Right hindlimb (tissue), 1 donor: Measurements from ENCODE around the gene CD244.
"Not testable (repeated sequence)": the region's sequence is repeated elsewhere in the genome, so short reads cannot be mapped to it uniquely, and the experiment has no call there.

Experiments
- DNase-seq: peaks from one replicate; pipeline ENCODE4 v3.0.0-alpha.2; 2018

CD244 gene

GRCh38 chr1:160808289-160808688 lies 54.4 kb downstream of the CD244 start:
- no peak for DNase-seq

- DNase-seq: no peak
These were observed 54.9 kb downstream of the CD244 start for GRCh38 chr1:160807738-160808137.

- DNase-seq: no peak
These were observed 55.4 kb downstream of the CD244 start for GRCh38 chr1:160807247-160807646.

- DNase-seq: no peak
These were observed 55.9 kb downstream of the CD244 start for GRCh38 chr1:160806784-160807183.

GRCh38 chr1:160806109-160806665 lies 56.5 kb downstream of the CD244 start:
- no peak for DNase-seq

- no peak for DNase-seq
These were observed 60.7 kb downstream of the CD244 start for GRCh38 chr1:160801836-160802580.

- DNase-seq: no peak
These were observed 61.9 kb downstream of the CD244 start for GRCh38 chr1:160800645-160801408.

GRCh38 chr1:160800142-160800541 lies 62.5 kb downstream of the CD244 start:
- no peak for DNase-seq

- DNase-seq: no peak
These were observed 63.0 kb downstream of the CD244 start for GRCh38 chr1:160799641-160800040.

GRCh38 chr1:160798439-160798838 lies 64.2 kb downstream of the CD244 start:
- DNase-seq: no peak

GRCh38 chr1:160797861-160798273 lies 64.8 kb downstream of the CD244 start:
- DNase-seq: no peak

GRCh38 chr1:160797271-160797709 lies 65.4 kb downstream of the CD244 start:
- no peak for DNase-seq

- DNase-seq: no peak
These were observed 66.7 kb downstream of the CD244 start, which contains the start of gene LY9 for GRCh38 chr1:160795951-160796383. LY9 (plus strand) TSS chr1:160796174; CDS start chr1:160796188, 14 bp downstream.

- DNase-seq: no peak
These were observed 68.3 kb downstream of the CD244 start for GRCh38 chr1:160794376-160794775.

GRCh38 chr1:160789702-160790611 lies 72.7 kb downstream of the CD244 start:
- DNase-seq: no peak

- no peak for DNase-seq
These were observed 73.5 kb downstream of the CD244 start for GRCh38 chr1:160789051-160789701.

- not testable (repeated sequence) for DNase-seq
These were observed 79.5 kb downstream of the CD244 start for GRCh38 chr1:160782988-160783765.

GRCh38 chr1:160781914-160782689 lies 80.6 kb downstream of the CD244 start:
- no peak for DNase-seq

- DNase-seq: no peak
These were observed 81.4 kb downstream of the CD244 start for GRCh38 chr1:160781186-160781766.

GRCh38 chr1:160780398-160780755 lies 82.3 kb downstream of the CD244 start:
- no peak for DNase-seq
